ENCODE data around the gene TBC1D5.

Gene TBC1D5

GRCh38 chr3:17307887-17308286, 434.5 kb downstream of the TBC1D5 start:
- no peak for DNase-seq (ENCODE audit: low read depth in 1 of 2, low spot score in 1 of 2)

- DNase-seq (ENCODE audit: low read depth in 1 of 2, low spot score in 1 of 2), result no peak
Measured at GRCh38 chr3:17307482-17307881, 434.9 kb downstream of the TBC1D5 start.

- no peak for DNase-seq (ENCODE audit: low read depth in 1 of 2, low spot score in 1 of 2)
Measured at GRCh38 chr3:17304969-17305368, 437.5 kb downstream of the TBC1D5 start.

GRCh38 chr3:17302774-17303173, 439.7 kb downstream of the TBC1D5 start:
- DNase-seq (ENCODE audit: low read depth in 1 of 2, low spot score in 1 of 2), result no peak

GRCh38 chr3:17302170-17302569, 440.3 kb downstream of the TBC1D5 start:
- no peak for DNase-seq (ENCODE audit: low read depth in 1 of 2, low spot score in 1 of 2)

- no peak for DNase-seq (ENCODE audit: low read depth in 1 of 2, low spot score in 1 of 2)
Measured at GRCh38 chr3:17301271-17301670, 441.2 kb downstream of the TBC1D5 start.

- DNase-seq (ENCODE audit: low read depth in 1 of 2, low spot score in 1 of 2), result no peak
Measured at GRCh38 chr3:17300441-17300840, 442.0 kb downstream of the TBC1D5 start.

- no peak for DNase-seq (ENCODE audit: low read depth in 1 of 2, low spot score in 1 of 2)
Measured at GRCh38 chr3:17298038-17298437, 444.4 kb downstream of the TBC1D5 start.

GRCh38 chr3:17292556-17292955, 449.9 kb downstream of the TBC1D5 start:
- no peak for DNase-seq (ENCODE audit: low read depth in 1 of 2, low spot score in 1 of 2)

- no peak for DNase-seq (ENCODE audit: low read depth in 1 of 2, low spot score in 1 of 2)
Measured at GRCh38 chr3:17290894-17291293, 451.5 kb downstream of the TBC1D5 start.

- DNase-seq (ENCODE audit: low read depth in 1 of 2, low spot score in 1 of 2), result no peak
Measured at GRCh38 chr3:17288839-17289399, 453.5 kb downstream of the TBC1D5 start.

- no peak for DNase-seq (ENCODE audit: low read depth in 1 of 2, low spot score in 1 of 2)
Measured at GRCh38 chr3:17287006-17287689, 455.3 kb downstream of the TBC1D5 start.

- DNase-seq (ENCODE audit: low read depth in 1 of 2, low spot score in 1 of 2), result no peak
Measured at GRCh38 chr3:17278006-17278405, 464.4 kb downstream of the TBC1D5 start.

- no peak for DNase-seq (ENCODE audit: low read depth in 1 of 2, low spot score in 1 of 2)
Measured at GRCh38 chr3:17266846-17267245, 475.6 kb downstream of the TBC1D5 start.

GRCh38 chr3:17261627-17262369, 480.6 kb downstream of the TBC1D5 start:
- DNase-seq (ENCODE audit: low read depth in 1 of 2, low spot score in 1 of 2), result no peak

GRCh38 chr3:17260257-17260656, 482.2 kb downstream of the TBC1D5 start:
- DNase-seq (ENCODE audit: low read depth in 1 of 2, low spot score in 1 of 2), result no peak

GRCh38 chr3:17259685-17260084, 482.7 kb downstream of the TBC1D5 start:
- no peak for DNase-seq (ENCODE audit: low read depth in 1 of 2, low spot score in 1 of 2)

GRCh38 chr3:17258823-17259436, 483.5 kb downstream of the TBC1D5 start:
- no peak for DNase-seq (ENCODE audit: low read depth in 1 of 2, low spot score in 1 of 2)

GRCh38 chr3:17257269-17257668, 485.2 kb downstream of the TBC1D5 start:
- DNase-seq (ENCODE audit: low read depth in 1 of 2, low spot score in 1 of 2), result no peak

GRCh38 chr3:17243621-17244020, 498.8 kb downstream of the TBC1D5 start:
- DNase-seq (ENCODE audit: low read depth in 1 of 2, low spot score in 1 of 2), result no peak

- DNase-seq (ENCODE audit: low read depth in 1 of 2, low spot score in 1 of 2), result no peak
Measured at GRCh38 chr3:17239417-17239816, 503.0 kb downstream of the TBC1D5 start.

GRCh38 chr3:17238023-17238422, 504.4 kb downstream of the TBC1D5 start:
- no peak for DNase-seq (ENCODE audit: low read depth in 1 of 2, low spot score in 1 of 2)

Data from activated T-helper 1 cell treated with anti-CD3 and anti-CD28 coated beads, Interleukin-2, amount 50 U/mL, for 16 hours (primary cell).